SK-N-MC (cell line): ENCODE data around the gene ITGB5.

Experiments
- EZH2 ChIP-seq: fragments of 200-600 bp; sonication (generic); IDR thresholded peaks from one replicate; pipeline ENCODE4 v1.6.1; 2017; ENCODE audit warnings: antibody characterized with exemption
- FOXP2 ChIP-seq: optimal IDR thresholded peaks from 2 replicates; pipeline ENCODE3; 2011; ENCODE audit warnings: mild to moderate bottlenecking, moderate library complexity; ENCODE audit not compliant: insufficient read depth; ENCODE audit errors: extremely low read length, control extremely low read depth
- POLR2AphosphoS5 ChIP-seq: IDR thresholded peaks from 2 replicates; pipeline ENCODE4 v1.6.1; 2012; ENCODE audit warnings: mild to moderate bottlenecking, low read depth, low read length, borderline replicate concordance

- TF ChIP-seq POLR2AphosphoS5 (no peak), EZH2 (no peak), FOXP2 (no peak)
Observed at GRCh38 chr3:124769462-124769861, 117.7 kb downstream of the ITGB5 start.
